CD4-positive, alpha-beta T cell treated with Interferon gamma for 1 hour (primary cell): Measurements from ENCODE around the gene EEA1.
"Not testable (repeated sequence)": the region's sequence is repeated elsewhere in the genome, so short reads cannot be mapped to it uniquely, and the experiment has no call there.

Source experiments
- DNase-seq: peaks from one replicate; pipeline ENCODE4 v3.0.0-alpha.2; 2020

The EEA1 gene

DNA sequence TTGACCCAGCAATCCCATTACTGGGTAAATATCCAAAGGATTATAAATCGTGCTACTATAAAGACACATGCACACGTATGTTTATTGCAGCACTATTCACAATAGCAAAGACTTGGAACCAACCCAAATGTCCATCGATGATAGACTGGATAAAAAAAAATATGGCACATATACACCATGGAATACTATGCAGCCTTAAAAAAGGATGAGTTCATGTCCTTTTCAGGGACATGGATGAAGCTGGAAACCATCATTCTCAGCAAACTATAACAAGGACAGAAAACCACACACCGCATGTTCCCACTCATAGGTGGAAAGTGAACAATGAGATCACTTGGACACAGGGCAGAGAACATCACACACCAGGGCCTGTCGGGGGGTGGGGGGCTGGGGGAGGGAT is 134.7 kb downstream of the EEA1 start:
- not testable (repeated sequence) for DNase-seq

DNA sequence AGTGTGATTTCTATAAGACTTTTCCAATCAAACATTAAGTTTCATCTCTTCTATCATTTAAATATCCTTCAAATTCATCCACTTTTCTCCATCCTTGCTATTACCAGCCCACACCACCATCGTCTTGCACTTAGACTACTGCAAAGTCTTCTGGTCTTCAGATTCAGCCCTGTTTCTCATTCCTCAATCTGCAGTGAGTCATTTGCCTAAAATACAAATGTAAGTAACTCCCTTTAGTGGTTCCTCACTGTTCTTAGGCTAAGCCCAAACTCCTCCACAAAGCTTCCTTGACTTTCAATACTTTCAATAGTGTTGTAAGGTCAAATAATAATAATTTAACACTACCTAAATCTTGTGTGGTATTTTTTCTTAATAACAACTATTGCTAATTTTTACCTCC is 143.1 kb downstream of the EEA1 start:
- DNase-seq = no peak

- DNase-seq = no peak
Measured at GRCh38 chr12:92785563-92785950, 143.5 kb downstream of the EEA1 start.

DNA sequence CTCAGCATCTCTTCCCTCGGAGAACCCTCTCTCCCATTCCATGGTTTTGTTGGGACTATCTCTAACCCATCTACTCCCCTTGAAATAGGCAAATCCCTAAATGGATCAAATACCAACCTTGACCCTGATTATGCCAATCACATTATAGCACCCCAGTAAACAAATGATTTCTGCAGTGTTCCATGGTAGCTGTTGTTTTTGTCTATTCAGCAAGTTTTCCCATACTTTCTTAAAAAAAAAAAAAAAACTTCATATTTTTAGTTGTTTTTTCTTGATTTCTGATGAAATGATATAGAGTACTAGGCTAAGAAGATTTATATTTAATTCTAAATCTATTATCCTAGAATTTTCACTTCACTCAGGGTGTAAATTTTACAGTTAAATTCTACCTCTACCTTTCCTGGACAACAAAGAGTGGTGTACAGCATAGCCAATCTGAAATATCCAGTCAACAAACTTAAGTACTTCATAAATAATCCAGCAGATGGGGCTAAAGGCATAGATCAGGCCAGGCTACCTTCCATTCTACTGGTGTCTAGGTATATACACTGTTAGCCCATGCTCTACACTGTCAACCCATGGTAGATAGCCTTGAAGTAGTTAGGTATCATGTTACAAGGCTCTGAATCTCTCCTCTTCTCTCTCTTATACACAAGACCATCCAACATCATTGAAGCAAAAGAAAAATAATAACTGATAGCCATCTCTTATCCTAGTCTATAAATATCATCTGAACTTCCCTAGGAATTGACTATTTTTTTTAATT is 144.1 kb downstream of the EEA1 start:
- peak; percentile 6 for DNase-seq

GRCh38 chr12:92784356-92784755 is 144.7 kb downstream of the EEA1 start:
- DNase-seq = no peak

DNA sequence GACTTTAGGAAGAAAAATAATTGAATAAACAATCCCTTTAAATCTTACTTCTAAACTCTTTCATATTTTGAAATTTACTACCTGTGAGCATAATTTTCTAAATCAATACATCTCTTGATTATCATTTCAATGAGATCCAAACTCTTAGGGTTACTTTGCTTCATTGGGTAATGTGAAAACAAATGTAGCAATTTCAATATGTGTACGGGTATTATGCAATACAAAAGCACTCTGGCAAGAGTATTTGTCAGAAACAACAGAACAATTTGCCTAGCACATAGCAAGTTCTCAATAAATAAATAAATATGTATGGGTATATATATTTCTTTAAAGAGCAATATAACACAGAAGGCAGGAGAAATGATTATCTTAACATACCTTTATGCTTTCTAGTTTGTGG is 149.2 kb downstream of the EEA1 start:
- no peak for DNase-seq

DNA sequence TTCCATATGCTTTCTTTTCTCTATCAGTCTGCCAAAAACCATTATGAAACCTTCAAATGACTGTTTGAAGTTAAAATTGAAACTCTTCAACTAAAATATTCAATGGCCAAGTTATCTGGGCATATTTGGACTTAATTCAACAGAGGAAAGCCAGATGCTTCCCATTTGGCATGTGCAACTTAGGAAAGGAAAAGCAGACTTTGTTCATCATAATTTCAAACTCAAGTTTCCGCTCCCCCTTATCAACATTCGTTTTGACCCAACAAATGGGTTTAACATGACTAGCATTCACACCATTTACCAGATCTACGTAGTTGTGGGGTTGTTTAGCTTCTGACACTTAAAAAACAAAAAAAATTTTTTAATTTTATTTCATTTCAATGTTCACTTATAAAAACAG is 150.6 kb downstream of the EEA1 start:
- no peak for DNase-seq

DNA sequence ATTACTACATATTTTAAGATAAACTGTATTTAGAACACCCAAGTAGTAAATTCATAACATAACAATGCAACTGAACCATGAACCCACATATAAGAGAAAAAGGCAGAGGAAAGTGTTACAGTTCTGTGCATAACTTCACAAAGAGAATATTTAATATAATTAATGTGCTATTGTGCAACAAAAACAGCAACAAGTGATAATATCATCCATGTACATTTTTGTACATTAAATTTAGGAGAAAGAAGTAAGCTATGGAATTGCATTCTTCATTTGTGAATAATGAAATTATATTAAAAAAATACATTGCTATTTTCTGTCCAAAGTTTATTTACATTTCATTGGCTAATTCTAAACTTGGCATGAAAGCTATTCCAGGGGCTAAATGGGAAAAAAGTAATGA is 153.7 kb downstream of the EEA1 start:
- DNase-seq = no peak

DNA sequence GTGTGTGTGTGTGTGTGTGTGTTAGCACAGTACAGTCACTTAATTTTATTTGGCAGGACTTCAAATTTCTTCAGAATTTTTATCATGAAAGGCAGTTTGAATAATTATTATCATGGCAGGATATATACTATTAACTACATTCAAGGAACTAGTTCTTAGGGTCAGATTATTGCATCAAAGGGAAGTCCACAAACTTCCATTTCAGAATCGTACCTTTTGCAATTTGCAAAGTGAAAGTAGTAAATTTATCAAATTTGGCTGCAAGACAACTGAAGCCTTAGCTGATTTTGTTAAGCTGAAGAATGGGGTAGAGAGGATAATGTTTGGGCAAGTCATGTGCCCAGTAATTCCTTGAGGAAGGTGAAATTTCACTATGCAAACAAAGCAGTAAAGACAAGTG is 158.1 kb downstream of the EEA1 start:
- DNase-seq = no peak

GRCh38 chr12:92769124-92769901 is 159.8 kb downstream of the EEA1 start:
- no peak for DNase-seq

GRCh38 chr12:92765871-92766270 is 163.2 kb downstream of the EEA1 start:
- DNase-seq = no peak

- DNase-seq = no peak
Measured at GRCh38 chr12:92764831-92765230, 164.3 kb downstream of the EEA1 start.

DNA sequence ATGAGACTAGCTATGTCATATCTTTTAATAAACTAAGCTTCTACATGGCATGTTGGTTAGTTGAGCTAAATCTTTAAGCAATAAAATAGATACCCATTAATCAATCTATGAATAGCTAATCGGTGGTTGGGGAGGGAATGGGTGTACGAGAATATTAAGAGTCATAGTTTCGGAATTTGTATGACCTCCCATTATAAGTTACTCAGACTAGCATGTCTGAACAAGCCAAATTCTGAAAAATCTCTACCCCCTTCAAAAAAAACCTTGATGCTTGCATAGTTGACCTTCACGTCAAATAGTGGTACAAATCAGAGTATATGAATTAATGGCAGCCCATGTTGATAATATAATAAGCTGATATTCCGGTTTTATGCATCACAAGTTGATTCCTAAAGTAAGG is 166.3 kb downstream of the EEA1 start:
- DNase-seq = no peak

DNA sequence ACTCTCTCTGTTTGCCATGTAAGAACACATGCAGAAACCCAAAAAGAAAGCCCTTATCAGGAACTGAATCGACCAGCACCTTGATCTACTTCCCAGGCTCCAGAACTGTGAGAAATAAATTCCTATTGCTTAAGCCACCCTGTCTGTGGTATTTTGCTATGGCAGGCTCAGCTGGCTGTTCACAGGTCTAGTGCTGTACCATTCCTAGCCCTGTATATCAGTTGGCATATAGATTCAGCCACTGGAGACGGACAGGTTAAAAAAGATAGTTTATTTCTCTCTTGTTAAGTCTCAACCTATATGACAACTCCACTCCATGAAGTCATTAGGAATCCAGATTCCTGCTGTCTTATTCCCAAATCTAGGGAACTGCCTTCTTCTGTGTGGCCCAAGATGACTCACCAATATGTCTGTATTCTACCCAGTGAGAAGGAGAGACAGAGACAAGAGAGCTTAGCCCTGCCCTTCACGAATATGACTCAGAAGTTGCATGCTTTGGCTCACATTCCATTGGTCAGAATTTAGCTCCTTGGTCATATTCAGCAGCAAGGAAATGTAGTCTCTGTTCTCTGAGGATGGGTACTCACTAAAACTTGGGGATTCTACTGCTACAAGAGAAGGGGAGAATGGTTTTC is 169.3 kb downstream of the EEA1 start:
- DNase-seq = no peak

DNA sequence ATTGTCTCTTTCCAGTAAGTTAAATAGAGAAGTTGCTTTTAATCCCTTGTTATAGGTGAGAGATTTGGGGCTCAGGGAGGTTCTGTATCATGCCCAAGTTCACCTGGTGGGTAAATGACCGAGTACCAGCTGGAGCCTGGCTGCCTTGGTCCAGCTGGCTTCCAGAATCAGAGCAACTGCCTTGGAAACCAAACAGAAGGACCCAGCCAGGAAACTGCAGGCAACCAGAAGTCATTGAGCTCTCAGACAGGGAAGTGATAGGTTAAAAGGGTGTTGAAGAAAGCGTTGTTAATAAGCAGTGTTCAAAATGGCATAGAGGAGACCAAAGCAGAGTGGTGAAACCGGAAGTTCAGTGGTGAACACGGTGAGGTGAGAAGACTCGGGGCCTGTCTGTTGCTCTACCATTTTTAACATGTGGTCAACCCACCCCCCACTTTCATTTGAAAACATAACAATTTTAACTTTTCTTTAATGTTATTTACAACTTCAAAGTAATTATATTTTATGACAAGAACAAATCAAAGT is 171.4 kb downstream of the EEA1 start:
- DNase-seq = no peak

DNA sequence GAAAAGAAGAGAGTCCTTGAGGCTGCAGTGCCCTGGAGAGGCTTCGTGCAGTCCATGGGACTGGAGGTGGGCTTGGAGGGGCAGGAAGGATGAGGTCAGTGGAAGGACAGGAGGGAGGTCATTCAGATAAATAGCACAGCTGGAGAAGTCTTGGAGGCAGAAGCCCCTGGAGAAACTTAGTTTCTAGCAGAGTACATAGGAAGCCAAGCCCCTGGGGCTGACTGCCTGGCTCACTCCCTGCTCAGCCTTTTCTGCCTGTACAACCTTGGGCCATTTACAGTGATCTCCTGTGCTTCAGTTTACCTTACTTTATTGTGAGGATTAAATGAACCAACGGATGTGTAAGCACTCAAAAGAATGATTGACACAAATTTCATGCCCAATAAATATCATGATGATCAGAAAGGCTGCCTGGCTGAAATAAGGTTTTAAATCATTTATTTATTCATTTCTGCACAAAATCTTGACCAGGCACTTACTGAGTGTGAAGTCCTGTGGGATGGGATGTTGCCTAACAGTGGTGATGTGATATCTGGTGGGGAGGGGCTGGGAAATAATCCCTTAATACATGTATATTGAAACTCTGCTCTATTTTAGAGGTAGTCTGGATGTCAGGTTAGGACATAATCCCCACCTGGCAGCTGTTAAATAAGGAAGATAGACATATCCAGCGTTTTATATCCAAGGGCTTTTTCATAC is 172.0 kb downstream of the EEA1 start:
- no peak for DNase-seq

DNA sequence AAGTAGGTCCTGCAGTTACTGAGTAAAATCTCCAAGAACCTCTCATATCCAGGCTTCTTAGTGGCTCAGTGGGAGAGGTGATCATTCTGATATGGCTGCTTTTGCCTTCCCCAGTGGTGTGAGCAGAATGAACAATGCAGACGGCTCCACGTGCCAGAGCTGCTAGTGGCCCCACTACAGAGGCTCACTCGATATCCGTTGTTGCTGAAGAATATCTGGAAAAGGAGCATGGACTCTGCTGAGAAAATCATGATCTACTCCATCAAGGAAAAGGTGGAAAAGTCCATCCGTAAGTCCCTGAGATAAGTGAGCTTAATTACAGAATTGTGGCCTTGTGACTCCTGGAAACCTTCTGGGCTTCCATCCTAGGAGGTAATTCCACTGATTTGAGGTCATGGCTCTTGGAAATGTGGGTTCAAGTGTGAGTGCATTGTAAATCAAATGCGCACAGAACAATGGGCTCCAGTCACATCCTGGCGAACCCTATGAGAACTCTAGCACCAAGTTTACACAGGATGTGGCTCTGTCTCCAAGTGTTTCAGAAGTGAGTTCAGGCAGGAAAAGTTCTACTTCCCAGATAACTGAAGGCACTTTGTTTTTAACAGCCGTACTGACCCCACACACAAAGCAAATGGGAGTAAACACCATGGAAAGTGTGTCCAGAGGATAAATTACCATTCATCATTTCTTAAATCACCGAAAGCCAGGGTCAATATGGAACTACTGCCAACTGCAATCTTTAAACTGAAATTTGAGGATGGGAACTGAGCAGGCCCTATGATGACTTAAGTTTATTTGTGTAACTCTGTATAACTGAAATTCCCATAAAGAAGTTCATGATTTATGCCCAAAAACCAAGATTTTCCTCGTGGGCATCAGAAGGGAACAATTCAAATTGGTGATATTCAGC is 174.9 kb downstream of the EEA1 start:
- DNase-seq = no peak

DNA sequence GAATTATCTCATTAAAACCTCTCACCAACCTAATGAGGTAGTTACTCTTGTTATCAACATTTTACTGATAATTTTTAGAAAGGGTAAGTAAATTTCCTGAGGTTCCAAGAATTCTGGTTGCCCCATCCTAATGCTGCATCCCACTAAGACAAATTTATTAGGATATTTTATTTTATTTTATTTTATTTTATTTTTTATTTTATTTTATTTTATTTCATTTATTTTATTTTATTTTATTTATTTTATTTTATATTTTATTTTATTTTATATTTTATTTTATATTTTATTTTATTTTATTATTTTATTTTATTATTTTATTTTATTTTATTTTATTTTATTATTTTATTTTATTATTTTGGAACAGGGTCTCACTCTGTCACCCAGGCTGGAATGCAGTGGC is 179.4 kb downstream of the EEA1 start:
- DNase-seq = not testable (repeated sequence)

- DNase-seq = no peak
Measured at GRCh38 chr12:92747151-92747550, 181.9 kb downstream of the EEA1 start.

GRCh38 chr12:92745856-92746550 is 183.1 kb downstream of the EEA1 start:
- DNase-seq = no peak

- DNase-seq = no peak
Measured at GRCh38 chr12:92743026-92743425, 186.1 kb downstream of the EEA1 start.
